Transverse colon (tissue), 3 donors: ENCODE results near the gene ZNF581.

Experiments
- CTCF ChIP-seq, 5 experiments: fragments of 200-600 bp in 3 of 5; fragments of 450-650 bp in 2 of 5; sonication (generic) in 3 of 5; IDR thresholded peaks; 1 replicate in 2 of 5; 2 replicates in 3 of 5; pipeline ENCODE4 v1.5.1; 2016 to 2017; ENCODE audit warnings: antibody characterized with exemption in 5 of 5, inconsistent platforms in 3 of 5, mild to moderate bottlenecking in 2 of 5, moderate library complexity in 1 of 5
- EP300 ChIP-seq: sonication (generic); formaldehyde crosslinking; IDR thresholded peaks from one replicate; pipeline ENCODE4 v1.6.1; 2017; ENCODE audit warnings: antibody characterized with exemption, low read depth
- POLR2A ChIP-seq: fragments of 450-650 bp; IDR thresholded peaks from one replicate; pipeline ENCODE4 v1.6.1; 2016; ENCODE audit warnings: antibody characterized with exemption, mild to moderate bottlenecking, moderate library complexity

DNA sequence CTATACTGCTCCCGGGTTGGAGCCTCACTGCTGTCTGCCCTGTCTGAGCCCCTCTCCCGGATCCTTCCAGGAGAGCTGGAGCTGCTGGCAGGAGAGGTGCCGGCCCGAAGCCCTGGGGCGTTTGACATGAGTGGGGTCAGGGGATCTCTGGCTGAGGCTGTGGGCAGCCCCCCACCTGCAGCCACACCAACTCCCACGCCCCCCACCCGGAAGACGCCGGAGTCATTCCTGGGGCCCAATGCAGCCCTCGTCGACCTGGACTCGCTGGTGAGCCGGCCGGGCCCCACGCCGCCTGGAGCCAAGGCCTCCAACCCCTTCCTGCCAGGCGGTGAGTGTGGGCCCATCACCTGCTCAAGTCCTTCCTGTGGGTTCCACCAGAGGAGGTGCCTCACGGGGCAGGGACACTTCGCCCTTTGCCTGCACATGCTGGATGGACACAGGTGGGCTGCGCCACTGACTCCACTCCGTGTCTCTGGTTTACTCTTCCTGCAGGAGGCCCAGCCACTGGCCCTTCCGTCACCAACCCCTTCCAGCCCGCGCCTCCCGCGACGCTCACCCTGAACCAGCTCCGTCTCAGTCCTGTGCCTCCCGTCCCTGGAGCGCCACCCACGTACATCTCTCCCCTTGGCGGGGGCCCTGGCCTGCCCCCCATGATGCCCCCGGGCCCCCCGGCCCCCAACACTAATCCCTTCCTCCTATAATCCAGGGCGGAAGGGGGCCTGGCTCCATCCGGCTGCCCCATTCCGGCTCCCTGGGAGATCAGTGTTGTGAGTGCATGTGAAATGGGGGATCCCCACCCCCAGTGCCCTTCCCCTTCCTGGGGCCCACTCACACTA, 51.4 kb downstream of the ZNF581 start:
- TF ChIP-seq CTCF (IDR thresholded peaks at IDR 0.05) = no peak
- TF ChIP-seq EP300 = no peak
- no peak for TF ChIP-seq POLR2A
